Right atrium auricular region (tissue), 2 donors: ENCODE measurements around the gene ALDH18A1. TPM values are rescaled to one million over a fixed set of nuclear protein-coding genes. Genes with fewer than 3 reads are reported as not detected.

Experiments used
- DNase-seq: peaks from one replicate; pipeline ENCODE4 v3.0.0-alpha.2; 2019; ENCODE audit warnings: low spot score
- H3K27ac ChIP-seq, 2 donors: fragments of 200-600 bp; sonication (generic); 1 replicate in 1 of 2; 2 replicates in 1 of 2; pipeline ENCODE4 v1.5.1; 2016 to 2019
- H3K27me3 ChIP-seq, 2 donors: fragments of 200-600 bp; sonication (generic); one replicate each; pipeline versions ENCODE4 v1.5.1 to v1.6.0; 2017 to 2019
- H3K36me3 ChIP-seq: fragments of 200-600 bp; sonication (generic); one replicate; pipeline ENCODE4 v1.5.1; 2016
- H3K4me1 ChIP-seq, 2 donors: fragments of 200-600 bp; sonication (generic); one replicate each; pipeline versions ENCODE4 v1.5.1 to v1.6.0; 2017 to 2019
- H3K4me3 ChIP-seq, 2 donors: fragments of 200-600 bp; sonication (generic); 1 replicate in 1 of 2; 2 replicates in 1 of 2; pipeline ENCODE4 v1.5.1; 2017 to 2019; ENCODE audit warnings: mild to moderate bottlenecking in 1 of 2, moderate library complexity in 1 of 2
- H3K9me3 ChIP-seq, 2 donors: fragments of 200-600 bp; sonication (generic); one replicate each; pipeline ENCODE4 v1.5.1; 2019
- CTCF ChIP-seq, 2 donors: fragments of 200-600 bp; sonication (generic); IDR thresholded peaks; one replicate each; pipeline ENCODE4 v1.5.1; 2019; ENCODE audit warnings: antibody characterized with exemption in 2 of 2
- total RNA-seq, 2 donors: library from RNA; depleted of rRNA; stranded (reverse); fragments of >200 nt; gene quantifications; one replicate each; pipeline ENCODE4 v1.1.0, GENCODE V29; 2016

The ALDH18A1 gene
- total RNA-seq, 2 donors from 2014 or later: 13.7 to 17.6 TPM

- Histone ChIP-seq H3K36me3 (peaks cover under 1% of the 10 kb centered on the region), H3K27ac (no peak overlapping the region), H3K9me3 (no peaks in the 10 kb centered on the region), H3K4me3 (no peak overlapping the region), H3K27me3 (no peaks in the 10 kb centered on the region), H3K4me1 (peaks cover 0 to 11% of the 10 kb centered on the region in 2 donors)
- DNase-seq: no peak
- TF ChIP-seq CTCF (IDR thresholded peaks at IDR 0.05): no peak
Observed at GRCh38 chr10:95565336-95565735, 91.2 kb downstream of the ALDH18A1 start.

GRCh38 chr10:95564291-95564690, 92.2 kb downstream of the ALDH18A1 start:
- Histone ChIP-seq H3K9me3 (no peaks in the 10 kb centered on the region), H3K4me1 (peaks cover 0 to 21% of the 10 kb centered on the region in 2 donors), H3K4me3 (no peak overlapping the region), H3K36me3 (peaks cover 5% of the 10 kb centered on the region), H3K27ac (no peak overlapping the region), H3K27me3 (no peaks in the 10 kb centered on the region)
- TF ChIP-seq CTCF (IDR thresholded peaks at IDR 0.05): no peak
- DNase-seq: no peak

GRCh38 chr10:95562341-95562965, 94.1 kb downstream of the ALDH18A1 start:
- TF ChIP-seq CTCF (IDR thresholded peaks at IDR 0.05): no peak
- Histone ChIP-seq H3K27me3 (no peaks in the 10 kb centered on the region), H3K27ac (peak overlapping the region; percentile 76 to 91), H3K4me3 (no peak overlapping the region), H3K4me1 (peaks cover 0 to 39% of the 10 kb centered on the region in 2 donors), H3K9me3 (no peaks in the 10 kb centered on the region), H3K36me3 (peaks cover 5% of the 10 kb centered on the region)
- DNase-seq: no peak

- Histone ChIP-seq H3K9me3 (no peaks in the 10 kb centered on the region), H3K4me3 (peak overlapping the region in 1 of 2 donors; percentile 71), H3K27me3 (no peaks in the 10 kb centered on the region), H3K36me3 (peaks cover 5% of the 10 kb centered on the region), H3K4me1 (peaks cover 0 to 42% of the 10 kb centered on the region in 2 donors), H3K27ac (peak overlapping the region; percentile 76 to 91)
- no peak for DNase-seq
- TF ChIP-seq CTCF (IDR thresholded peaks at IDR 0.05): no peak
Observed at GRCh38 chr10:95561864-95562177, 94.7 kb downstream of the ALDH18A1 start.

- peaks cover 0 to 45% of the 10 kb centered on the region in 2 donors for H3K4me1 ChIP-seq
- no peak for TF ChIP-seq CTCF (IDR thresholded peaks at IDR 0.05)
- peak within 1 kb of the TSS; percentile 91 to 93 for H3K27ac ChIP-seq
- H3K4me3 ChIP-seq: peak within 1 kb of the TSS; percentile 71 to 88
- no peaks in the 10 kb centered on the region for H3K9me3 ChIP-seq
- H3K27me3 ChIP-seq: no peaks in the 10 kb centered on the region
- peak; percentile 98 for DNase-seq
- peaks cover 5% of the 10 kb centered on the region for H3K36me3 ChIP-seq
Observed at GRCh38 chr10:95561177-95561863, 95.2 kb downstream of the ALDH18A1 start, which contains the start of gene SORBS1. Gene SORBS1, minus strand, starts transcription at chr10:95561371. Its CDS starts 120,236 bp downstream, at chr10:95441135.
